ENCODE results near the gene KLK2.
"Not testable (repeated sequence)": the region's sequence is repeated elsewhere in the genome, so short reads cannot be mapped to it uniquely, and the experiment has no call there.

The KLK2 gene

GRCh38 chr19:50894478-50895356 lies 21.5 kb downstream of the KLK2 start:
- no peak for DNase-seq

DNA sequence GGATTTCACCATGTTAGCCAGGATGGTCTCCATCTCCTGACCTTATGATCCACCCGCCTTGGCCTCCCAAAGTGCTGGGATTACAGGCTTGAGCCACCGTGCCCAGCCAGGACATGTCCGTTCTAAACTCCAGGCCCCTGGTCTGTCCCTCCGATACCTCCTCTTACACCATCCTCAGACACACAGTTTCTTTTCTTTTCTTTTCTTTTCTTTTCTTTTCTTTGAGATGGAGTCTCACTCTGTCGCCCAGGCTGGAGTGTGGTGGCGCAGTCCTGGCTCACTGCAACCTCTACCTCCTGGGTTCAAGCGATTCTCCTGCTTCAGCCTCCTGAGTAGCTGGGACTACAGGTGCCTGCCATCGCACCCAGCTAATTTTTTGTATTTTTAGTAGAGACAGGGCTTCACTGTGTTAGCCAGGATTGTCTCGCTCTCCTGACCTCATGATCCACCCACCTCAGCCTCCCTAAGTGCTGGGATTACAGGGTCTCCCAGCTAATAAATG lies 22.9 kb downstream of the KLK2 start:
- not testable (repeated sequence) for DNase-seq

DNA sequence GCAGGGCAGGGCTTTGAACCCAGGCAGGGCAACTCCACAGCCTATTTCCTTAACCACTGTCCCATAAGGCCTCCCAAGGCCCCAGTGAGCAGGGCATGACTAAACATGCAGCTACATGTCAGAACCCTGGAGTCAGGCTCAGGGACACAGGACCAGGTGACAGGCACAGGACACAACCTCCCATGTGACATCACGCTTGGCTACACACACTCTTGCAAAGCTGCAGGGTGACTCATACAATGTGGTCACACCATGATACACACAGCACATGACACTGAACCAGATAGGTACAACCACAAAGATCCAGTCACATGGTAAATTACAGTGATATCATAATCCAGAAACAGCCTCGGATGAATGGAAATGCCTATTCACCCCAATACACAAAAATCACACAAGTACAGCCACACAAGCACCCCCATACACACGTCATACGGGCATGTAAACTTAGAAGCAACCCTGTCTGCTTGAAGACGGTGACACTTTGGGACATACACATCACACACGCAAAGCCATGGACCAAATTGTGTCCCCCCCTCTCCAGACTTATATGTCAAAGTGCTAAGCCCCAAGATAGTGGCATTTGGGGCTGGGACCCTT lies 23.5 kb downstream of the KLK2 start:
- DNase-seq: no peak

GRCh38 chr19:50897191-50897607 lies 24.0 kb downstream of the KLK2 start:
- no peak for DNase-seq

DNA sequence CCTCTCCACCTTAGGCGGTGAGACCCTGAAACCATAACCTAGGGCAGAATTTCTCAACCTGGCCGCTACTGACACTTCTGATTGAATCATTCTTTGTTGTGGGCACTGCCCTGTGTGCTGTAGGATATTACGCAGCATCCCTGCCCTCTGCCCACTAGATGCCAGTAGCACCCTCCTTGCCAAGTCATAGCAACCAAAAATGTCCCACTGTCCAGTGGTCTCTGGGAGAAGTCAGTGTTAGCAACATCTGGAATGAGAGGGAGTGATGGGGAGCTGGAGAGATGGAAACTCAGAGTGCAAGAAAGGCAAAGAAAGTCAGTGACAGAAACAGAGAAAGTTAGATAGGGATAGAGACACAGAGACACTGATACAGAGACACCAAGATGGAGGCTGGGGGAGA lies 24.4 kb downstream of the KLK2 start:
- DNase-seq: no peak

GRCh38 chr19:50898018-50898417 lies 24.8 kb downstream of the KLK2 start:
- DNase-seq: no peak

DNA sequence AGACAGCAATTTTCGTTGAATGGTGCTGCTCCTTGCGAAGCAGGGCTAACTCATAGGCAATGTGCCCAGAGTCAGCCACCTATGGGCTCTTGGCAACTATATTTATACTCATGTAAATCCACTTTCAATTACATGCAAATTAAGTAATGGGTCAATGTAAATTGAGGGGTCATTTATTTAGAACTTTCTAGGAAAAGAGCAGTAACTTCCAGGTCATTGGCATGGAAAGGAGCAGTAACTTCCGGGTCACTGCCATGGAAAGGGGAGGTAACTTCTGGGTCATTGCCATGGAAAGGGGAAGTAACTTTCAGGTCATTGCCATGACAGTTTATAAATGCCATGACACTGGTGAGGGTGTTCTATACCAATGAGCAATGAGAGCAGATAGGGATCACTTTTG lies 26.3 kb downstream of the KLK2 start:
- no peak for DNase-seq

GRCh38 chr19:50902640-50903039 lies 29.4 kb downstream of the KLK2 start:
- DNase-seq: no peak

DNA sequence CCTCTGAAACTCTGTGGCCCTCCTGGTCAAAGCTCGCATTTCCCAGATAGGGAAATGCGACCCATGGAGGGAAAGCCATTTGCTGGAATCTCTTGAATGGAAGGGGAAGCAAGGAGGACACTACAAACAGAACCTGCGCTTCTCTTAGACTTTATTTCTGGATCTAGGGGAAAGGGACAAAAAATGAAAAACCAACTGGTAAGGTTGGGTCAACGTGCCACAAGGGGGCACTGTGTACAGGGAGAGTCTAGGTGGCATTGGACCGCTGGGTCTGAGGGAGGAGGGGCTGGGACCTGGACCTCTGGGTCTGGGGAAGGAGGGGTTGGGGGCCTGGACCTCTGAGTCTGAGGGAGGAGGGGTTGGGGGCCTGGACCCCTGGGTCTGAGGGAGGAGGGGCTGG lies 33.0 kb downstream of the KLK2 start:
- no peak for DNase-seq

GRCh38 chr19:50908336-50908735 lies 35.1 kb downstream of the KLK2 start:
- no peak for DNase-seq

DNA sequence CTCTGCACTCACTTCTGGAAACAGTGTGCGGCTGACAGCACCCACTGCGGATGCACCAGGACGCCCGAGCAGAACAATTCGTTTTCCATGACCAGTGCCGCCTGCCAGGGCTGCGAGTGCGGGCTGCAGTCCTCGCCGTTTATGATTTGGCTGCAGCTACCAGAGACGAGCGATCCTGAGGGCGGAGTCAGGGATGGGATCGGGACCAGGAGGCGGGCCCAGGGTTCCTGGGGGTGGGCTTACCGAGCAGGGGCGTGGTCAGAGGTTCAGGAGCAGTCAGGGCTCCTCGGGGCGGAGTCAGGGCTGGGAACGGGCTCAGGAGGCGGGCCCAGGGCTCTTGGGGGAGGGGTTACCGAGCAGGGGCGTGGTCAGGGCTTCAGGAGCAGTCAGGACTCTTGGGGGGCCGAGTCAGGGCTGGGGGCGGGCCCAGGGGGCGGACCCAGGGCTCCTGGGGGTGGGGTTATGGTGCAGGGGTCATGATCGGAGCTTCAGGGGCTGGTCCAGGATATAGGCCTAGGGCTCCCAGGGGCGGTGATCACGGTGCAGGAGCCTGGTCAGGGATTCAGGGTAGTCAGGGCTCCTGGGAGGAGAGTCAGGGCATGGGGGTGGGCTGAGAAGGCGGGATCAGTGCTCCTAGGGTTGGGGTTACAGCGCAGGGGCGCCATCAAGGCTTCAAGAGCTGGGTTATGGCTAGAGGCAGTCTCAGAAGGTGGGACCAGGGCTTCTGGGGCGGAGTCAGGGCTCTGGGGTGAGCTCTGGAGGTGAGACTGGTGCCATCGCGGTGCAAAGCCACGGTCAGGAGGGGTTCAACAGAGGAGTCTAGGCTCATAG lies 36.2 kb downstream of the KLK2 start:
- peak; percentile 44 for DNase-seq

DNA sequence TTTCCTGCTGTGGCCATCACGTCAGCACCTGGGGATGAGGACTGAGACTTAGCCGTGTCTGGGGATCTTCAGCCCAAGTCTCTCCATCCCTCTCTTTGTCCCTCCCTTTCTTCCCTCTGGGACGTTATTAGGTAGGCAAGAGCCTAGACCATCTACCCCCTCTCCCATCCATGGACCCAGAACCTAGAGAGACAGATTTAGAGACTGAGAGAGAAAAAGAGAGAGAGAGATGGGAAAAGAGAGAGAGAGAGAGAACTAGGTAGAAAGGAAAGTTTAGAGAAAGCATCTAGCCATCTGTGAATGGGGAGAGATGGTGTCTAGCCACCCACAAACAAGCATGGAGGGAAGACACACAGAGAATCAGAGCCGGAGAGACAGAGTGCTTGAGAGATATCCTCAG lies 37.5 kb downstream of the KLK2 start:
- DNase-seq: no peak

GRCh38 chr19:50911206-50912101 lies 38.2 kb downstream of the KLK2 start, which contains the start of gene KLK4:
Gene KLK4 (minus strand): TSS chr19:50911395. CDS start chr19:50910738, 657 bp downstream.
- no peak for DNase-seq

DNA sequence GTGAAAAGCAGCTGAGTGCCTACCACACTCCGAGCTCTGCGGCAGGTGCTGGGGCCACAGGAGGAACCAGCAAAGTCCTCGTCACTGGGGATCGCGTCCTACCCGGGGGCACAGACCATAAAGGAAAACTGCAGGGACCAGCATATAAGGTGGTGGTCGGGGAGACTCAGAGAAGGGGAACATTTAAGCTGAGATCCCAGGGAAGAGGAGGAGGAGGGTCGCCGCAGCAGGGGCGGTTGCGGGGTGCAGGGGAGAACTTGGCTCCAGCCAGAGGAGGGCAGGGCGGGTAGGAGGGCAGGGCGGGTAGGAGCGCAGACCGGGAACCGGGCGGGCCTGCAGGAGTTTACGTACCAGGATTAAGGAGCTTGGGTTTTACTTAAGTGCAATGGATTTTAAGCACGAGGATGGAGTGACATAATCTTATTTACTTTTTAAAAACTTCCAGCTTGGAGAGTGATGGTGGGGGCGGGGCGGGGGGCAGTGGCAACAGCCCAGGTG lies 38.9 kb downstream of the KLK2 start:
- DNase-seq: no peak

DNA sequence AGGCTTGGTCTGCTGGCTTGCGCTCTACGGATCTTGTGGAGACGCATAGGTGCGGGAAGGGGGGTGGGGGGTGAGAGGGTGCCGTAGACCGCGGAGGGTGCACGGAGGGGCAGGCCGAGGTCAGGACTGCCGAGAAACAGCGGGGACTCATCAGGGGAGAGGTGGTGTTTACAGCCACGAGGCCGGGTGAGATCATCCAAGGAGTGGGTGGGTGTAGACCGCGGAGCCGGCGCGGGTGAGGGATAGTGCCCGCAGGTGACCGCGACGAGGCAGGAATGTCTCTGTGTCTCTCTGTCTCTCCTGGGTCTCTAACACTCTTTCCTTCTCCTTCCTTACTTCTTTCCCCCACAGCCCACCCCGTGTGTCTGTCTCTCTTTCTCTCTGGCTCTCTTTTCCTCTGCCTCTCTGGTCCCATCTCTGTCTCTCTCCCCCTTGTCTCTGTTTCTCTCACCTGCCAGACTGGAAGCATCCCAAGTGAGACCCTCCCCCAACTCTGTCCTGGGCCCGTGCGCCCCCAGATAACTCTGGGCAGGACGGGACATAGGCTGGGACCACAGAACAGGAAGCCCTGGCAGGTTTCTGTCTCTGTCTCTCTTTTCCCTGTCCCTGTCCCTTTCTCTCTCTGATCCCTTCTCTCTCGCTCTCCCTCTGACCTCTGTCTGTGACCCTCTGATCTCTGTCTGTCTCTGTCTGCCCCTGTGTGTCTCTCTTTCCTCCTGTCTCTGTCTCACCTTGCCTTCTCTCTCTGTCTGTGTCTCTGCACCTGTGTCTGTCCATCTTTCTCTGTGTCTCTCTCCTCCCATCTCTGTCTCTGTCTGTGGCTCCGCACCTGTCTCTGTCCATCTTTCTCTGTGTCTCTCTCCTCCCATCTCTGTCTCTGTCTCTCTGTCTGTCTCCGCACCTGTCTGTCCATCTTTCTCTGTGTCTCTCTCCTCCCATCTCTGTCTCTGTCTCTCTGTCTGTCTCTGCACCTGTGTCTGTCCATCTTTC lies 39.8 kb downstream of the KLK2 start:
- no peak for DNase-seq

DNA sequence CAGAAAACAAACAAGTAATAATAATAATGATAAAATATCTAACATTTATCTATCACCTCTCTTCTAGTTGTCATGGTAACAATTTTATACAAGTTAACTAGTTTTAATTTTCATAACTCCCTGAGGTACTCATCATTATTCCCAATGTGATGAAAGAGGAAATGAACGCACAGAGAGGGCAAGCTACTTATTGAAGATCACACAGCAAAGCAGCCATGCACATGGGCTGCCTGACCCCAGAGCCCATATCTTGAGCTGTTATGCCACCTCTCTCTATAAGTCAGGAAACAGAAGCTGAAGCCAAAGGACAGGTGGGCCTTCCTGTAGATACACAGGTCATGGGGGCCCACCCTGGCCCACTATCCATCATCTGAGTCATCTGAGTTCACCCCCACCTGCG lies 42.8 kb downstream of the KLK2 start:
- DNase-seq: no peak

DNA sequence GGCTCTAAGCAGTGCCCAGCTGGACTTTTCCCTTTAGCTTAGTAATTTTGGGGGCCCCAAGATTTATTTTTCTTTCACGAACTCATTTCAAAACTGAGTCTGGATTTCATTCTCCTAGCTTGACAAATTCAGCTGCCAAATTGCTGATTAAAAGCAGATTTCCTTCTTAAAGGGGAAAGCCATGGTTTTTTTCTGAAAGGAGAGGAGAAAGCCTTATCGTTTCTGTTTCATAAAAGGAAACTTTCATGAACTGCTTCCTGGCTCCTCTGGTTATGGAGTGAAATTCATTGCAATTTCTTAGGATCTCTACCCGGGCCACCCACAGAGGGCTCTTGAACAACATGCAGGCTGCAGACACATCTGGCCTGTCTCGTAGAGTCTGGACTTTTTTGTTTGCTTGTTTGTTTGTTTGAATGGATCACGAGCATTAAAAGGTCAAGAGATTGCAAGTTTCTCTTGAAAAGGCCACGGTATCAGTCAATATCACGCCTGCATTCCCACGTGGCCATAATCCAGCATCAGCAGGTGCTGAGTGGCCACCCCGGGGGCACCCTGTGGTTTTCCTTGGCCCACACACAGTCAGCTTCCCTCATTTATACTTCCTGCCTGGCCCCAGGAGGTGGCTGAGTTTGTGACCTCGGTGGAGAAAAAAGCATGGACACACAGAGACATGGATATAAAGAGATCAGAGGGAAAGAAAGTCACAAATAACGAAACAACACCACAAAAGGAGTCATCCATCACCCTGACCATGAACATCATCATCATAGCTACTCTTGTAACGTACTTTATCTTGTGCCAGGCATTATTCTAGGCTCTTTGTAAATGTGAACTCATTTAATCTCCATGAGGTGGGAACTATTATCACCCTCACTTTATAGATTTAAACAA lies 48.4 kb downstream of the KLK2 start:
- no peak for DNase-seq

GRCh38 chr19:50922317-50922853 lies 49.1 kb downstream of the KLK2 start:
- peak; percentile 59 for DNase-seq

GRCh38 chr19:50924586-50924985 lies 51.3 kb downstream of the KLK2 start:
- DNase-seq: no peak

Data from right kidney (tissue), 1 donor.